Measurements from ENCODE around the gene ARHGAP21.
"Not testable (repeated sequence)": the region's sequence is repeated elsewhere in the genome, so short reads cannot be mapped to it uniquely, and the experiment has no call there.

The ARHGAP21 gene

DNA sequence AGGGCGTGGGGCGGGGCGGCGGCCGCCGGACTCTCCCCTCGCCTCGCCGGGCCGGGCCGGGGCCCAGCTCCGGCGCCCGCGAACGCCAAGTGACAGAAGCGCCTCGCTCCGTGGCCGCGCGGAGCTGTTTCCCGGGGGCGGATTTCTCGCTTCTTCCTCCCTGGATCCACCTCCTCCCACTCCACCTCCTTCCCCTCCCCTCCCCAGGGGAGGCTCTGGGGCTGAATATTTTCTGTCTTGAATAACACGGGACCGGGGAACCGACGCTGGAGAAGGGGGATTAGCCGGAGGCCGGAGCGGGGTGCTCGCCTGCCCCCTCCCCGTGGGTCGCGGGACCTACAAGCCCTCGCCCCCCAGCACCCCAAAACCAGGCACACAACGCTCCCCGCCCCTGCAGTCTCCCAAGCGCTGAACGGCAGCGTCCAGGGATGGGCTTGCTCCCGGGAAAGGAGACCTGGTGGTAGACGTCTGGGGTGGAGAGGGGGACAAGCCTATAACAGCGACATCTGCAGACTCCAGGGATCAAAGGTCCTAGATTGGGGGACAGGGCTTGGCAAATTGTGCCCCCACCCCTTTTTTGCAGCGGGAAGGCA, at the start of gene ARHGAP21:
ARHGAP21 (minus strand) TSS at position 100 of the 593 bp plus-strand sequence. CDS start 1,988 bp downstream, outside the sequence.
- Mint-ChIP-seq H3K4me3 (peak within 1 kb of the TSS; percentile 91), H3K9me3 (no peaks in the 10 kb centered on the region), H3K27ac (peak within 1 kb of the TSS; percentile 90), H3K36me3 (ENCODE audit: low read depth) (peaks cover 12% of the 10 kb centered on the region), H3K4me1 (ENCODE audit: low read depth) (peaks cover 22% of the 10 kb centered on the region), H3K27me3 (ENCODE audit: low read depth) (no peaks in the 10 kb centered on the region)

DNA sequence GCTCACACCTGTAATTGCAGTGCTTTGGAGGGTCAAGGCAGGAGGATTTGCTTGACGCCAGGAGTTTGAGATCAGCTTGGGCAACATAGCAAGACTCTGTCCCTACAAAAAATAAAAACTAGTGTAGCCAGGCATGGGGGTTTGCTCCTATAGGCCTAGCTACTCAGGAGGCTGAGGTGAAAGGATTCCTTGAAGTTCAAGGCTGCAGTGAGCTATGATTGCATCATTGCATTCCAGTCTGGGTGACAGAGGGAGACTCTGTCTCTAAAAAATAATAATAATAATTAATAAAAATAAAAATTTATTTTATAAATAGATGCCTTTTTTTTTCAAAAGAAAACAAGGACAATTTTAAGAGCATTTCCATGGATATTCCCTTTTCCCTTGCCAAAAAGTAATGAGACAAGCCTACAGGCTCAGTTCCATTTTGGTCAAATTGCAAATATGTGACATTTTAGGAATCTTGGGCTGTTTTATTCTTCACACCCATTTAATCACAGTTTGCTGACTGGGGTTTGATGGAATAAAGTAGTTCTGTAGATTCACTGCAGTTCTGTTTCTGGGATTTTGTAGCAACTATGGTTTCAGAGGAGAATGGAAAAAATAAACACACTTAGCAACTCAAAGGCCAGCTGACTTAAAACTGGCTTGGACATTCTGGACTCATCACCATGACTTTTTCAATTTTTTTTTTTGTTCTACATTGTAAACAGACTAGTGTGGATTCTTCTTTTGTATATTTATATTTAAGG, 48.4 kb upstream of the ARHGAP21 start:
- Mint-ChIP-seq H3K9me3 (no peaks in the 10 kb centered on the region), H3K27ac (no peak overlapping the region), H3K4me1 (ENCODE audit: low read depth) (no peaks in the 10 kb centered on the region), H3K27me3 (ENCODE audit: low read depth) (no peaks in the 10 kb centered on the region), H3K36me3 (ENCODE audit: low read depth) (no peaks in the 10 kb centered on the region), H3K4me3 (no peak overlapping the region)

- H3K27me3 Mint-ChIP-seq (ENCODE audit: low read depth); H3K4me1 Mint-ChIP-seq (ENCODE audit: low read depth); H3K36me3 Mint-ChIP-seq (ENCODE audit: low read depth); H3K27ac Mint-ChIP-seq; H3K9me3 Mint-ChIP-seq; H3K4me3 Mint-ChIP-seq: not testable (repeated sequence)
Measured at GRCh38 chr10:24764991-24765390, 41.3 kb upstream of the ARHGAP21 start.

DNA sequence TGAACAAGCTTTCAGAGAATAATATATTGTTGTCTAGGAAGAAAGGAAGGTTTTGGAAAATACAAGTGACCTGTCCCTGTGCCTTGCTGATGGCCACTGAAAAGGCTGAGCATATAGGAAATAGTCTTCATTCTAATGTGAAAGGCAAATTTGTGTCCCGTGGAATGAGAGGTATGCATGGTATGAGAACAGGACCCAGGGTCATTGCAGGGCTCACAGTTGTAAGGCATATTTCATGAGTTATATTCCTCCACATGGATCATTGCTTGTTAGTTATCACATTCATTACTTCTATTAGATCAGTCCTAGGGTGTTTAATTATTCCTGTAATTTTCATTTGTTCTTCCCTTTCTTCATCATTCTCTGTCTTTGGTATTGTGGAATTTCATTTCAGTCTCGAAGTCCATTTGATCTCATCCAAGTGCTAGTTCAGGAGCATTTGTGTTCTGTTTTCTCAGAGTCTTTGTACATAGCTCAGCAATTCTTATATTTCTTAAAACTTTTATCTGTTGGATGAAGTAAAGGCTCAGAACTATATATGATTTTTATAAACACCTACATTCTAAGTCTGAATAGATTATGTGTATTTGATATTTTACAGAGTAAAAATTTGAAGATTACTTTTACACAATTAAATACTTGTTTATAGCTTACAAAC, 39.4 kb upstream of the ARHGAP21 start:
- H3K4me1 Mint-ChIP-seq (ENCODE audit: low read depth), result peaks cover 4% of the 10 kb centered on the region
- H3K27ac Mint-ChIP-seq, result no peak overlapping the region
- peaks cover 3% of the 10 kb centered on the region for H3K36me3 Mint-ChIP-seq (ENCODE audit: low read depth)
- H3K4me3 Mint-ChIP-seq, result no peak overlapping the region
- no peaks in the 10 kb centered on the region for H3K27me3 Mint-ChIP-seq (ENCODE audit: low read depth)
- H3K9me3 Mint-ChIP-seq, result peaks cover 6% of the 10 kb centered on the region

DNA sequence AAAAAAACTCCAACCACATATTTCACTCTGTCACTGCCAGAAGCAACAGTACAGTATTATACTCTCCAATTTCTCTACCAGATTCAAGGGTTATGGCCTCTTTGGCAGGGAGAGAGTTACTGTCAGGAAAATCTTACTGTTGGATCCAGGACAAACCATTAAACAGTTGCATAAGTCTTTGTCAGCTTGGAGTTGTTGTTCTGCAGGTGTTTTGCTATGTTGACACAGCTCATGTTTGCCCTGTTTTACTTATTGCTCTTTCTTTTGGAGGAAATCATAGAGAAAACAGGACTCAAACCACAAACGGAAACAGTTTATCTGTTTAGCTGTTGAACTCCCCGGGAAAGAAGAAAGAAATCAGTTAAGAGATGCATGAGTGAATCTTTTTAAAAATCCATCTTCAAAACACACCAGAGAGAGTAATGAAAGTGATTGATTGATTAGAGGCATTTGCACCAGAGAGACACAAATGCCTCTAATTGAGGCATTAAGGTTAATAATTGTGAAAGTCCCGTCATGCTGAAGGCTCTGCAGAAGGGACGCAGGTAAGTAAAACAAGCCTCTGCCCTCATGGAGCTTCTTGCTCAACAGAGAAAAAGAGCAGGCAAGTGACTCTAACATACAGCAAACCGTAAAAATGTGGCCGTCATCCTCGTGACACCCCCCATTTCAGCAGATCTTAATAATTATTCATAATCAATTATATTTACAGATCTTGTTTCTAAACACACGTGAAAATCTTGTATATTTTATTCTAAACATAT, 38.7 kb upstream of the ARHGAP21 start:
- Mint-ChIP-seq H3K27ac (no peak overlapping the region), H3K9me3 (peaks cover 6% of the 10 kb centered on the region), H3K27me3 (ENCODE audit: low read depth) (no peaks in the 10 kb centered on the region), H3K36me3 (ENCODE audit: low read depth) (peaks cover 3% of the 10 kb centered on the region), H3K4me3 (no peak overlapping the region), H3K4me1 (ENCODE audit: low read depth) (peaks cover 4% of the 10 kb centered on the region)

GRCh38 chr10:24759672-24760071, 36.0 kb upstream of the ARHGAP21 start:
- peaks cover 4% of the 10 kb centered on the region for H3K4me1 Mint-ChIP-seq (ENCODE audit: low read depth)
- H3K4me3 Mint-ChIP-seq, result no peak overlapping the region
- no peak overlapping the region for H3K27ac Mint-ChIP-seq
- no peaks in the 10 kb centered on the region for H3K27me3 Mint-ChIP-seq (ENCODE audit: low read depth)
- H3K9me3 Mint-ChIP-seq, result no peaks in the 10 kb centered on the region
- H3K36me3 Mint-ChIP-seq (ENCODE audit: low read depth), result no peaks in the 10 kb centered on the region

GRCh38 chr10:24758254-24758653, 34.6 kb upstream of the ARHGAP21 start:
- not testable (repeated sequence) for H3K4me3 Mint-ChIP-seq; H3K27ac Mint-ChIP-seq; H3K36me3 Mint-ChIP-seq (ENCODE audit: low read depth); H3K4me1 Mint-ChIP-seq (ENCODE audit: low read depth); H3K9me3 Mint-ChIP-seq; H3K27me3 Mint-ChIP-seq (ENCODE audit: low read depth)

DNA sequence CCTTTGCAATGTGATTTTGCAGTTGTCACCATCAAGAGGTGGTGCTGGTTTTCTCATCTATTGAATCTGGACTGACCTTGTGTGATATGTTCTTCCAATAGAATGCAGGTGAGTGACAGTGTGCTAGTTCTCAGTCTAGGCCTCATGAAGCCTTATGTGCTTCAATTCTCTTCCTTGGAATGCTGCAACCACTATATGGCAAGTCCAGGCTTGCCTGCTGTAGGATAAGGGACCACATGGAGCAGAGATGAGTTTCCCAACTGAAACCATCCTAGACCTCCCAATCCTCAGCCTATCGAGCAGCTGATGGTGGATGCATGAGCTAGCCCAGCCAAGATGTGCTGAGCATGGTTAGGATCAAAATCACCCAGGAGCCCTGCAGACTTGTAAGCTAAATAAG, 32.6 kb upstream of the ARHGAP21 start:
- no peaks in the 10 kb centered on the region for H3K9me3 Mint-ChIP-seq
- no peak overlapping the region for H3K4me3 Mint-ChIP-seq
- no peaks in the 10 kb centered on the region for H3K27me3 Mint-ChIP-seq (ENCODE audit: low read depth)
- H3K4me1 Mint-ChIP-seq (ENCODE audit: low read depth), result no peaks in the 10 kb centered on the region
- no peaks in the 10 kb centered on the region for H3K36me3 Mint-ChIP-seq (ENCODE audit: low read depth)
- no peak overlapping the region for H3K27ac Mint-ChIP-seq

GRCh38 chr10:24751716-24752115, 28.0 kb upstream of the ARHGAP21 start:
- Mint-ChIP-seq H3K27ac (no peak overlapping the region), H3K4me1 (ENCODE audit: low read depth) (no peaks in the 10 kb centered on the region), H3K36me3 (ENCODE audit: low read depth) (no peaks in the 10 kb centered on the region), H3K27me3 (ENCODE audit: low read depth) (no peaks in the 10 kb centered on the region), H3K9me3 (no peaks in the 10 kb centered on the region), H3K4me3 (no peak overlapping the region)

- H3K27ac Mint-ChIP-seq, result no peak overlapping the region
- no peaks in the 10 kb centered on the region for H3K4me1 Mint-ChIP-seq (ENCODE audit: low read depth)
- no peaks in the 10 kb centered on the region for H3K27me3 Mint-ChIP-seq (ENCODE audit: low read depth)
- no peaks in the 10 kb centered on the region for H3K9me3 Mint-ChIP-seq
- H3K4me3 Mint-ChIP-seq, result no peak overlapping the region
- no peaks in the 10 kb centered on the region for H3K36me3 Mint-ChIP-seq (ENCODE audit: low read depth)
Measured at GRCh38 chr10:24750695-24751094, 27.0 kb upstream of the ARHGAP21 start.

DNA sequence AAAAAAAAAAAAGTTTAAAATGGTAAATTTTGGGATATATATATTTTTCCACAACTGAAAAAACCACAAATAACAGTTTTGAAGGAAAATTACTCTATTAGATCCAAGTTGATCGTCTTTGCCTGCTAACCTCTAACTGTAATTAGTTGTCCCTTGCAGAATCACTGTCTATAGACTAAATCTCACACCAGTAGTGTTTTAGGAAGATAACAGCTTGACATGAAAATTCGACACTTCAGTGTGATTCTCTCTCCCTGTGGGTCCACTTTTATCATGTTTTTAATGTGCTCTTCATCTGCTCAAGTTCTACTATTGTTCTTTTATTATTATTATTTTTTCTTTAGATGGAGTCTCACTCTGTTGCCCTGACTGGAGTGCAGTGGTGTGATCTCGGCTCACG, 24.5 kb upstream of the ARHGAP21 start:
- H3K27ac Mint-ChIP-seq, result no peak overlapping the region
- no peaks in the 10 kb centered on the region for H3K27me3 Mint-ChIP-seq (ENCODE audit: low read depth)
- H3K9me3 Mint-ChIP-seq, result no peaks in the 10 kb centered on the region
- H3K4me1 Mint-ChIP-seq (ENCODE audit: low read depth), result no peaks in the 10 kb centered on the region
- no peak overlapping the region for H3K4me3 Mint-ChIP-seq
- H3K36me3 Mint-ChIP-seq (ENCODE audit: low read depth), result no peaks in the 10 kb centered on the region

DNA sequence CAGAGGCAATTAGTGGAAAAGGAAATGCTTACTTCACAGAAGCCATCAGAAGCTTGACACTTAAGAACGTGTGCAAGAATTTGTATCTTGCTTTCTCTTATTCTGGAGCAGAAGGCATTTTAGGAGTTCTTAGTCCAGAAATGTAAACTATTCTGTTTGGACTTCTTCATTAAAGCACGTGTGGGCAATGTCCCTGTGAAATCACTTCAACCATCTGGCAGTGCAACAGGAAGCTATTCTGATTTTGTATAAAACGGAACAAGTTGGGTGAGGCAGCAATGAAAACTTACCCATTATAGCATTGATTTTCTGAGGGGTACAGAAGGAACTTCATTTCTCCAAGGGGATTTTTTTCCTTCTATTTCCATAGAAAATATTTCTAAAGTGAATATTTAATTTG, 21.3 kb upstream of the ARHGAP21 start:
- no peak overlapping the region for H3K27ac Mint-ChIP-seq
- H3K36me3 Mint-ChIP-seq (ENCODE audit: low read depth), result no peaks in the 10 kb centered on the region
- H3K4me1 Mint-ChIP-seq (ENCODE audit: low read depth), result no peaks in the 10 kb centered on the region
- H3K9me3 Mint-ChIP-seq, result no peaks in the 10 kb centered on the region
- H3K27me3 Mint-ChIP-seq (ENCODE audit: low read depth), result no peaks in the 10 kb centered on the region
- no peak overlapping the region for H3K4me3 Mint-ChIP-seq

- H3K27me3 Mint-ChIP-seq (ENCODE audit: low read depth), result peaks cover 5% of the 10 kb centered on the region
- H3K4me1 Mint-ChIP-seq (ENCODE audit: low read depth), result no peaks in the 10 kb centered on the region
- H3K27ac Mint-ChIP-seq, result no peak overlapping the region
- no peaks in the 10 kb centered on the region for H3K9me3 Mint-ChIP-seq
- H3K36me3 Mint-ChIP-seq (ENCODE audit: low read depth), result no peaks in the 10 kb centered on the region
- no peak overlapping the region for H3K4me3 Mint-ChIP-seq
Measured at GRCh38 chr10:24740714-24741113, 17.0 kb upstream of the ARHGAP21 start.

- no peaks in the 10 kb centered on the region for H3K9me3 Mint-ChIP-seq
- H3K27ac Mint-ChIP-seq, result no peak overlapping the region
Measured at GRCh38 chr10:24737001-24737400, 13.3 kb upstream of the ARHGAP21 start.

More at GRCh38 chr10:24737001-24737400, 13.3 kb upstream of the ARHGAP21 start:
- H3K4me3 Mint-ChIP-seq, result no peak overlapping the region
- peaks cover 11% of the 10 kb centered on the region for H3K27me3 Mint-ChIP-seq (ENCODE audit: low read depth)
- H3K4me1 Mint-ChIP-seq (ENCODE audit: low read depth), result no peaks in the 10 kb centered on the region
- H3K36me3 Mint-ChIP-seq (ENCODE audit: low read depth), result no peaks in the 10 kb centered on the region
